Thyroid gland (tissue), 4 donors: Measurements from ENCODE around the gene SNAPC1. TPM values are rescaled to one million over a fixed set of nuclear protein-coding genes. Genes with fewer than 3 reads are reported as not detected.
A peak's percentile ranks its signal among the peaks of the same experiment; 100 is the strongest.

Experiments used
- DNase-seq, 2 donors: peaks; one replicate each; pipeline ENCODE4 v3.0.0-alpha.2; 2019
- H3K27ac ChIP-seq, 3 donors: fragments of 200-600 bp; sonication (generic); 1 replicate in 2 of 3; 2 replicates in 1 of 3; pipeline ENCODE4 v1.5.1; 2016 to 2019; ENCODE audit warnings: mild to moderate bottlenecking in 1 of 3, moderate library complexity in 1 of 3
- H3K27me3 ChIP-seq: fragments of 200-600 bp; sonication (generic); one replicate; pipeline ENCODE4 v1.5.1; 2019
- H3K36me3 ChIP-seq, 2 donors: fragments of 200-600 bp; sonication (generic); one replicate each; pipeline ENCODE4 v1.5.1; 2016 to 2019
- H3K4me1 ChIP-seq, 2 donors: fragments of 200-600 bp; sonication (generic); one replicate each; pipeline ENCODE4 v1.5.1; 2017 to 2019
- H3K4me3 ChIP-seq, 3 donors: fragments of 200-600 bp; sonication (generic); replicated peaks in 1 of 3; 1 replicate in 2 of 3; 2 replicates in 1 of 3; pipeline ENCODE4 v1.5.1; 2016; ENCODE audit warnings: mild to moderate bottlenecking in 1 of 3
- H3K9me3 ChIP-seq: fragments of 200-600 bp; sonication (generic); one replicate; pipeline ENCODE4 v1.5.1; 2017
- POLR2A ChIP-seq, 2 donors: fragments of 450-650 bp; IDR thresholded peaks; one replicate each; pipeline ENCODE4 v1.6.1; 2017; ENCODE audit warnings: antibody characterized with exemption in 2 of 2, mild to moderate bottlenecking in 2 of 2, moderate library complexity in 1 of 2
- WGBS, 2 donors: methylation state at CpG; one replicate each; pipeline ENCODE4 v1.1.5; 2017; 5-methylcytosine and 5-hydroxymethylcytosine counted together
- intact Hi-C: fragments of 100-400 bp; cut with DNase I; formaldehyde crosslinking; loops from one replicate; pipeline ENCODE4 v1.15.1; 2023
- total RNA-seq, 4 donors: library from RNA; depleted of rRNA; stranded (reverse); fragments of >200 nt; gene quantifications; one replicate each; pipeline ENCODE4 v1.2.3, GENCODE V29; 2016
- TF ChIP-seq, protein P1 (sequence below), 6 experiments: fragments of 200-600 bp in 3 of 6; fragments of 450-650 bp in 3 of 6; sonication (generic) in 3 of 6; IDR thresholded peaks; one replicate each; pipeline ENCODE4 v1.5.1; 2016 to 2019; ENCODE audit warnings: antibody characterized with exemption in 6 of 6, mild to moderate bottlenecking in 2 of 6, inconsistent platforms in 1 of 6, moderate library complexity in 1 of 6

SNAPC1 gene
- total RNA-seq, 4 donors from 2014 or later: 4.8 to 8.9 (median 6.8) TPM

DNA sequence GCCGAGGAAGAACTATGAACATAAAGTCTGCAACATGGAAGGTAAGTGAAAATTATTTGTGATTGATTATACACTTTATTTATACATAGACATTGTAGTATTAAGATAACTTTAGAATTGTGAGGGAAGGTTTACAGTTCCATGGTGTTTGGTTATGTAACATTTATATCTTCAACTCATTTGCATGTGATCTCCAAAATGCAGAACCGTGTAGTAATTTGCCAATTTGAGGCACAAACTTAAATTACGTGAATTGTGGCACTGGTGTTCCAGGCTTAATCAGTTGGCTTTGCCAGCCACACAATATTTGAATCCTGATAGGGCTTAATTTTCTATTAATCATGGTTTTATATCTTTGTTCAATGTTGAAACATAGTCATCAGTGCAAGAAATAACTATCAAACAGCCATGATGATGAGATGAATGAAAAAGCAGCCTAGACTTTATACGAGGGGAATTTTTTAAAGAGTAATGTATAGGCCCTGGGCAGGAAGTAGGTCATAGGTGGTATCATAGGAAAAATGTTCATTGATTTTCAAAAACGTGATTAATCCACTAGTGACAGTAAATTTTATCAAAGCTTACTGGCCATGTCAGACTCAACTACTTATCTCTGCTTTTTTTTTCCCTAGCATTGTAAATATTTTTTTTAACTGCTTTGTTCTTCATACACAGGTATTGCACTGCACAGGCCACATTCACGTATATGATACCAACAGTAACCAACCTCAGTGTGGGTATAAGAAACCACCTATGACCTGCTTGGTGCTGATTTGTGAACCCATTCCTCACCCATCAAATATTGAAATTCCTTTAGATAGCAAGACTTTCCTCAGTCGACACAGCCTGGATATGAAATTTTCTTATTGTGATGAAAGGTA lies 35.2 kb upstream of the SNAPC1 start:
- no peak for TF ChIP-seq POLR2A (IDR thresholded peaks at IDR 0.05)
- TF ChIP-seq, protein P1, sequence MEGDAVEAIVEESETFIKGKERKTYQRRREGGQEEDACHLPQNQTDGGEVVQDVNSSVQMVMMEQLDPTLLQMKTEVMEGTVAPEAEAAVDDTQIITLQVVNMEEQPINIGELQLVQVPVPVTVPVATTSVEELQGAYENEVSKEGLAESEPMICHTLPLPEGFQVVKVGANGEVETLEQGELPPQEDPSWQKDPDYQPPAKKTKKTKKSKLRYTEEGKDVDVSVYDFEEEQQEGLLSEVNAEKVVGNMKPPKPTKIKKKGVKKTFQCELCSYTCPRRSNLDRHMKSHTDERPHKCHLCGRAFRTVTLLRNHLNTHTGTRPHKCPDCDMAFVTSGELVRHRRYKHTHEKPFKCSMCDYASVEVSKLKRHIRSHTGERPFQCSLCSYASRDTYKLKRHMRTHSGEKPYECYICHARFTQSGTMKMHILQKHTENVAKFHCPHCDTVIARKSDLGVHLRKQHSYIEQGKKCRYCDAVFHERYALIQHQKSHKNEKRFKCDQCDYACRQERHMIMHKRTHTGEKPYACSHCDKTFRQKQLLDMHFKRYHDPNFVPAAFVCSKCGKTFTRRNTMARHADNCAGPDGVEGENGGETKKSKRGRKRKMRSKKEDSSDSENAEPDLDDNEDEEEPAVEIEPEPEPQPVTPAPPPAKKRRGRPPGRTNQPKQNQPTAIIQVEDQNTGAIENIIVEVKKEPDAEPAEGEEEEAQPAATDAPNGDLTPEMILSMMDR (IDR thresholded peaks at IDR 0.05): no peak
- Histone ChIP-seq H3K4me1 (no peaks in the 10 kb centered on the region), H3K27me3 (no peaks in the 10 kb centered on the region), H3K4me3 (no peak overlapping the region), H3K27ac (no peak overlapping the region), H3K36me3 (peaks cover 16 to 36% of the 10 kb centered on the region in 2 donors), H3K9me3 (no peaks in the 10 kb centered on the region)
- WGBS, 2 donors: 88 to 90% methylated on average over 7 of the region's 7 CpGs
- intact Hi-C loops: loop anchor here (5.0 kb wide), 1 partner anchor 260 kb away; no protein-coding TSS in a partner anchor
- DNase-seq: no peak

DNA sequence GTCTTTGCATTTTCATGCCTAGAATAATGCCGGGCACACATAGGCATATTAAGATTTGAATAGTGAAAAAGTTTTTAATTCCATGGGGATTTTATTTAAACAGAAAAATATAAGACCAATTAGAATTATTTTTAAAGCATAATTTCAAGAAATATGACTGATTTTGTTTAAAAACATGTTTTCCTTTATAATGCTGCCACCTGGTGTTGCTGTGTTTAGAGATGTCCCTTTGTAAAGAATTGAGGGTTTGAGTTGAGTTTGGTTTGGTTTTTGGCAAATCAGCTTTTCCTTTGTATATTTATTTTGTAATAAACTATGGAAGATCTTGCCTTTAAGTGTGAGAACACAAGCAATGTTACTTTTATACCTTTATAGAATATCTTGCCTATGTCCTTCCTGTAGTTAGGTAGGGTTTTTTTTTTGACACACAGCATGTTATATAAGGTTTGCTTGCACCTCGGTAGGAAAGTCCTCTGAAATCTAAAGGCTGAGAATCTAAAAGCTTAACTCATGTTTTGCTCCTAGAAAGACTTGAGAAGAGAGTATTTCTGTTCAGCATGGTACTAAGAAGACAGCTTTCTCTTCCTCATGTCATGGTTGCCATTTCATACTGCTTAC lies 31.4 kb upstream of the SNAPC1 start:
- TF ChIP-seq POLR2A (IDR thresholded peaks at IDR 0.05): no peak
- TF ChIP-seq, protein P1 (IDR thresholded peaks at IDR 0.05): peak in 5 of 6 experiments; percentile 11 to 73 (median 46)
- Histone ChIP-seq H3K9me3 (no peaks in the 10 kb centered on the region), H3K27ac (peak overlapping the region in 2 of 3 donors; percentile 14 to 31), H3K27me3 (no peaks in the 10 kb centered on the region), H3K4me1 (peaks cover 0 to 4% of the 10 kb centered on the region in 2 donors), H3K4me3 (no peak overlapping the region), H3K36me3 (peaks cover 25 to 40% of the 10 kb centered on the region in 2 donors)
- WGBS, 2 donors: 69 to 73% methylated on average over 2 of the region's 2 CpGs
- DNase-seq: no peak
- intact Hi-C loops: no loop called here

DNA sequence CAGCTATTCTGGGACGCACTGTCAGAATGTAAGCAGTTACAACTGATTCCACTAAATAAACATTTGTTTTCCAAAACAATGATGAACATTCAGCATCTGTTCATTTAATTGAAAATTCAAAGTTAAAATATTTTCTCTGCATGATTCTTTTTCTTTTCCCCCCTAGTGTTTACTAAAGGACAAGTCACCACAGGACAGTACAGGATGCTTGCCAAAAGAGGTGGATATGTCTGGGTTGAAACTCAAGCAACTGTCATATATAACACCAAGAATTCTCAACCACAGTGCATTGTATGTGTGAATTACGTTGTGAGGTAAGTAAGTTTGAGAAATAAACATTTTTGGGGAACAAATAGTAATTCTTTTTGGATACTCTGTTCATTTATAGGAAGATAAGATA lies 28.2 kb upstream of the SNAPC1 start:
- Histone ChIP-seq H3K4me3 (no peak overlapping the region), H3K36me3 (peaks cover 30 to 50% of the 10 kb centered on the region in 2 donors), H3K27me3 (no peaks in the 10 kb centered on the region), H3K4me1 (peaks cover 8 to 15% of the 10 kb centered on the region in 2 donors), H3K9me3 (no peaks in the 10 kb centered on the region), H3K27ac (no peak overlapping the region)
- DNase-seq: no peak
- TF ChIP-seq POLR2A (IDR thresholded peaks at IDR 0.05): no peak
- TF ChIP-seq, protein P1 (IDR thresholded peaks at IDR 0.05): no peak
- 95 to 97% methylated on average over 2 of the region's 2 CpGs for WGBS, 2 donors
- intact Hi-C loops: no loop called here

DNA sequence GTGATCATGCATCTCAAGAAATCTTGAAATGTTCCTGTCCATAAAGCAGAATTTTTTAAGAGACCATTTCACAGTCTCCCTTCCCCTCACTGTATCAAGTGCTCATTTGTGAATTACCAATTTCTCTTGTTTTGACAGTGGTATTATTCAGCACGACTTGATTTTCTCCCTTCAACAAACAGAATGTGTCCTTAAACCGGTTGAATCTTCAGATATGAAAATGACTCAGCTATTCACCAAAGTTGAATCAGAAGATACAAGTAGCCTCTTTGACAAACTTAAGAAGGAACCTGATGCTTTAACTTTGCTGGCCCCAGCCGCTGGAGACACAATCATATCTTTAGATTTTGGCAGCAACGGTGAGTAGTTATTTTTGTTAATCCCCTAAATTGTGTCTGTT lies 25.5 kb upstream of the SNAPC1 start:
- intact Hi-C loops: no loop called here
- Histone ChIP-seq H3K4me3 (no peak overlapping the region), H3K9me3 (no peaks in the 10 kb centered on the region), H3K4me1 (peaks cover 8 to 15% of the 10 kb centered on the region in 2 donors), H3K27ac (peak overlapping the region; percentile 12 to 45 (median 25)), H3K27me3 (no peaks in the 10 kb centered on the region), H3K36me3 (peaks cover 45 to 69% of the 10 kb centered on the region in 2 donors)
- TF ChIP-seq, protein P1 (IDR thresholded peaks at IDR 0.05): no peak
- TF ChIP-seq POLR2A (IDR thresholded peaks at IDR 0.05): no peak
- DNase-seq: no peak
- 40 to 49% methylated on average over 4 of the region's 4 CpGs for WGBS, 2 donors

DNA sequence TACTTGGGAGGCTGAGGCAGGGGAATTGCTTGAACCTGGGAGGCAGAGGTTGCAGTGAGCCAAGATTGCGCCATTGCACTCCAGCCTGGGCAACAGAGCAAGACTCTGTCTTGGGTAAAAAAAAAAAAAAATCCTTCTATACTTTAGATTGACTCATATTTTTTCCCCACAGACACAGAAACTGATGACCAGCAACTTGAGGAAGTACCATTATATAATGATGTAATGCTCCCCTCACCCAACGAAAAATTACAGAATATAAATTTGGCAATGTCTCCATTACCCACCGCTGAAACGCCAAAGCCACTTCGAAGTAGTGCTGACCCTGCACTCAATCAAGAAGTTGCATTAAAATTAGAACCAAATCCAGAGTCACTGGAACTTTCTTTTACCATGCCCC lies 24.3 kb upstream of the SNAPC1 start:
- WGBS, 2 donors: 94 to 96% methylated on average over 5 of the region's 5 CpGs
- Histone ChIP-seq H3K9me3 (no peaks in the 10 kb centered on the region), H3K4me3 (no peak overlapping the region), H3K27ac (peak overlapping the region in 1 of 3 donors; percentile 3), H3K27me3 (no peaks in the 10 kb centered on the region), H3K36me3 (peaks cover 54 to 67% of the 10 kb centered on the region in 2 donors), H3K4me1 (peaks cover 8 to 15% of the 10 kb centered on the region in 2 donors)
- DNase-seq: no peak
- no peak for TF ChIP-seq POLR2A (IDR thresholded peaks at IDR 0.05)
- TF ChIP-seq, protein P1 (IDR thresholded peaks at IDR 0.05): no peak
- intact Hi-C loops: no loop called here
